Subcutaneous adipose tissue (tissue), 4 donors: ENCODE results near the gene CREB3L2. TPM values are rescaled to one million over a fixed set of nuclear protein-coding genes. Genes with fewer than 3 reads are reported as not detected.

Experiments
- total RNA-seq, 4 donors: library from RNA; depleted of rRNA; stranded (reverse); fragments of >200 nt; gene quantifications; one replicate each; pipeline ENCODE4 v1.1.0, GENCODE V29; 2016
- TF ChIP-seq, protein P1 (sequence below): fragments of 450-650 bp; IDR thresholded peaks from one replicate; pipeline ENCODE4 v1.5.1; 2016; ENCODE audit warnings: low read depth, mild to moderate bottlenecking, control low read depth, antibody characterized with exemption, moderate library complexity

Gene CREB3L2
- total RNA-seq, 4 donors from 2014 or later = 26.9 to 78.4 (median 30.8) TPM

DNA sequence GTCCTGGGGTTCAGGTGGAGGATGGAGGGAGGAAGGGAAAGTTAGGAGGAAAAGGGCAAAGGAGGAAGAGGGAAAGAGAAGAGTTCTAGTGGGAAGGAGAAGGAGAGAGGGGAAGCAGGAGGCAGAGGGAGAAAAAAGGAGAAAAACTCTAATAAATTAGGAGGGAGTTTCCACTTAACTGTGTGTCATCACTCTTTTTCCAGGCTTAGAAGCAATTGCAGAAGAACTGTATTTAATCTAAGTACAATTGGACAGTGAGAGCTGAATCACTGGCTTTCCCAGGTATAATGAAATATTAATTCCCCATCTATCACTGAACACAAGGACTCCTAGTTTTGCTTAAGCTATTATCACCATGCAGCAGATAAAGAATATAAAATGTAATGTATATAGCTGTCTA lies 76.8 kb downstream of the CREB3L2 start:
- TF ChIP-seq, protein P1, sequence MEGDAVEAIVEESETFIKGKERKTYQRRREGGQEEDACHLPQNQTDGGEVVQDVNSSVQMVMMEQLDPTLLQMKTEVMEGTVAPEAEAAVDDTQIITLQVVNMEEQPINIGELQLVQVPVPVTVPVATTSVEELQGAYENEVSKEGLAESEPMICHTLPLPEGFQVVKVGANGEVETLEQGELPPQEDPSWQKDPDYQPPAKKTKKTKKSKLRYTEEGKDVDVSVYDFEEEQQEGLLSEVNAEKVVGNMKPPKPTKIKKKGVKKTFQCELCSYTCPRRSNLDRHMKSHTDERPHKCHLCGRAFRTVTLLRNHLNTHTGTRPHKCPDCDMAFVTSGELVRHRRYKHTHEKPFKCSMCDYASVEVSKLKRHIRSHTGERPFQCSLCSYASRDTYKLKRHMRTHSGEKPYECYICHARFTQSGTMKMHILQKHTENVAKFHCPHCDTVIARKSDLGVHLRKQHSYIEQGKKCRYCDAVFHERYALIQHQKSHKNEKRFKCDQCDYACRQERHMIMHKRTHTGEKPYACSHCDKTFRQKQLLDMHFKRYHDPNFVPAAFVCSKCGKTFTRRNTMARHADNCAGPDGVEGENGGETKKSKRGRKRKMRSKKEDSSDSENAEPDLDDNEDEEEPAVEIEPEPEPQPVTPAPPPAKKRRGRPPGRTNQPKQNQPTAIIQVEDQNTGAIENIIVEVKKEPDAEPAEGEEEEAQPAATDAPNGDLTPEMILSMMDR = no peak

DNA sequence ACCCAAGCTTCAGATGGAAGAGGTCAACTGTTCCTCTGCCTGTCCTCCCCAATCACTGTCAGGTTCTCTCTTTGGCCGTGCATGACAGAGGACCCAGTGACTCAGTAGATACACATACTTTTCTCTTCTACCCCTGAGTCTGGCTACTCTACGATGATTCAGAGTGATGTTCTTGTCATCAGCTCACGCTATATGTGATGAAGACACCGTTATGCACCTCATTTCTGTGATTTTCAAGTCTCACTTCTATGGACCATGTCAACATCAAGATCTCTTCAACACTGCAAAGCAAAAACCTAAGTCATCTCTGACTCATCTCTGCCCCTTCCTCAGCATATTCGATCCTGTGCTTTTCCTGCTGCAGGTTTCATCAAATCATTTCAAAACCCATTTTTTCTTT lies 78.5 kb downstream of the CREB3L2 start:
- TF ChIP-seq, protein P1 = no peak

DNA sequence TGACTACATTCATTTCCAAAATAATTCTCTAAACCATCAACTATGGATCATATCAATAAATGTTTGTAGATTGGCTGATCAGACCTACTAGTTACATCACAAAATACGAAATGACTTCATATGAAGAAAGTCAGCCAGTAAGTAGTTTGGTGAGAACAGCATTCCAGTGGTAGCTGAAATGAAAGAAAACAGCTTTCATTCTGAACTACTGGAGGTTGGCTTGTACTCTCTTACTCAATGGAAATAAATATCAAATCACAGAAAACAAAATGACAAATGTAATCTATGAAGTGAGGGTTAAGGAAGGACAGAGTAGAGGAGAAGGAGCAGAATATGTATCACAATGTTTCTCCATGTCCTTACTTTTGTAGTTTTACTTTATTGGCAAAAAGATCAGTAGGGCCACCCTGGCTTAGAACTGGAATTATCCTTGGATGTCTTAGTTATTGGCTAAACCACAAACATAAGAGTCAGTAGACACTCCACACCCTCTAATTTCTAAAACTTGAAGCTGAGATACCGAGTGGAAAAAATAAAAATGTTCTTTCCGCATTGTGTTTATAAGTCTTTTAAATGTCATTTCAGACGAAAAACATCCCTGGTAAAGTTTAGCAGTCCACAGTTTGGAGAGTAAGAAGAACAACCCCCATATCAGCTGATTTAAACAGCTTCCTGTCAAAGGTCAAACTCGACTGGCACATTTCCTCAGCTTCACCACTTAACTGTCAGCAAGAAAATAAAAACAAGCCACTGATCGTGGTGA lies 81.1 kb downstream of the CREB3L2 start:
- TF ChIP-seq, protein P1 = no peak

DNA sequence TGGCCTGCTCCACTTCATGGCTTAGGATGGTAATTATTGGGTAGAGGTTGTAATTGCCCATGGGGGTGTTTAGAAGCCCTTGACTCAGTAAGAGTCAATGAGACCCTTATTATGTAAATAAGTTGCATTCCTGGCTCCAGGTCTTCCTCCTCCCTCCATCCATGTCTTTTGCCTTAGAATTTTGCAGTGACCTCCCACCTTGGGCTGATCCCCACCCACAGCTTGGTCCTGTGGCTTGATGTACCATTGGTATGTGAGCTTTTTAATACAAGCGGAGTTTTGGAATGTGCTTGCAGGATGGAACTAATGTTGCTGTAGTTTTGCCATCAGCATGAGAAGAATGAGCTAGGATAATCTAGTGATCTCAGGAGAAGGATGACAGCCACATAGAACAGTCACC lies 81.9 kb downstream of the CREB3L2 start:
- TF ChIP-seq, protein P1 = no peak

DNA sequence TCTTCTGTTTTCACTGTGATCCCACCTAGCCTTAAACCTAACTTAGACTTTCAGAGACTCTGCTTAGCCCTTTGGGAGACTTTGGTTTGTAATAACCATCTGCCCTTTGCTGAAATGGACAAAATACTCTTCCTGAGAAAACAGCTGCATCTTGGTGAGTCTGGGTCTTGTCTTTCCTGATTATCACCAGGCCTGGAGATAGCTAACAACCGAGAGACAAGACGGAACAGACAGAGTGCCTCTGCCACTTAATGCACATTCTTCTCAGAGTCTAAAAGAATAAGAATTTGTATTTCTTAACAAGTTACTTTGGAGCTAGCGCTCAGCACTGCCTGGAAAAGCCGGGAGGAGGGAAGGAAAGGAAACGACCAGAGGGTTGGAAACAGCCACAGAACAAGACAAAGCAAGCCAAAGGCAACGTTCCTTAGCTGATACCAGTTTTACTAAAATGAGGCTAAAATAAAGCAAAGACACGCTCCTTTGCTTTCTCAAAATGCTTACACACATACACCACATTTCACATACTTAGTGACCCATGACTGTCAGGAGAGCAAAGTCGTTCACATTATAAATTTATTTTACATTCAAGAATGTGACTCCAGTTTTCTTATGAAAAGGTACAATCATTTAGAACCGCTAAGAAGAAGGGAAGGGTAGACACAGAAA lies 84.8 kb downstream of the CREB3L2 start:
- TF ChIP-seq, protein P1 = no peak

DNA sequence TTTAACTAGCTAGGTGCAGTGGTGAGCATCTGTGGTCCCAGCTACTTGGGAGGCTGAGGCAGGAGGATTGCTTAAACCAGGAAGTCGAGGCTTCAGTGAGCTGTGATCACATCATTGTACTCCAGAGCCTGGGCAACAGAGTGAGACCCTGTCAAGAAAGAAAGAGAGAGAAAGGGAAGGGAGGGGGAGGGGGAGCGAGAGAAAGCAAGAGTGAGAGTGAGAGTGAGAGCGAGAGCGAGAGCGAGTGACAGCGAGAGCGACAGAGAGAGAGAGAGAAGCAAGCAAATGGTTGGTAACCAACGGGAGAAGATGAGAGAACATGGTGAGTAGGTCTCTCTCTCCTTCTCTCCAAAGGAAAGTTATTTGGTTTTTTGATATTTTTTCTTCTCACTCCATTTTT lies 85.3 kb downstream of the CREB3L2 start:
- TF ChIP-seq, protein P1 = no peak

DNA sequence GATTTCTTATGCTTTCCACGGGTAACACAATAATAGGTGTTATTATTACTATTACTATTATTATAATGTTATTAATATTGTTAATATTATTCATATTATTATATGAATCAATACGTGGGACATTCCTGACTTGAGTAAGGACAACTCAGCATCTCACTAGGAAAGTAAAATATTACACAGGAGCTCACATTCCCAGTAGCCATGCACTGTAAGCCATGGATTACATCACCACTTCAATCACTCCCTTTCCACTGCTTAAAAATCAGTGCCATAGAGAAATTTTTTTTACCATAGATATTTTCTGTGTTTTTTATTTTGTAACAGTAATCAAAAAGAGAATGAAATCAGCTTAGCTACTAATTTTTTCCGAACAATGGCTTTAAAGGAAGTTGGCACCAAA lies 86.6 kb downstream of the CREB3L2 start:
- TF ChIP-seq, protein P1 = no peak
